Endothelial cell of umbilical vein (primary cell): ENCODE data around the gene FSIP1. TPM values are rescaled to one million over a fixed set of nuclear protein-coding genes. Genes with fewer than 3 reads are reported as not detected.

Source experiments
- BruUV-seq: library from RNA; stranded (reverse); fragments of 400-500 nt; replicated peaks from 2 replicates; lab custom pipeline; 2021; lab: Mats Ljungman, UMichigan
- CTCF ChIA-PET: fragments of 300-600, 350-600 bp; sonication (Branson Sonifier 250); formaldehyde crosslinking; loops from one replicate; lab custom pipeline; 2021; ENCODE audit warnings: antibody characterized with exemption, inconsistent platforms; lab: Charles Lee
- POLR2A ChIA-PET: fragments of 300-600, 350-600 bp; sonication (Branson Sonifier 250); formaldehyde crosslinking; loops from one replicate; lab custom pipeline; 2021; ENCODE audit warnings: antibody characterized with exemption, inconsistent platforms; lab: Charles Lee
- DNase-seq: peaks from one replicate; pipeline ENCODE4 v3.0.0-alpha.2; 2011; ENCODE audit warnings: low read depth, low spot score
- FAIRE-seq: peaks from 2 replicates; lab custom pipeline; 2011; peaks lifted over from hg19 to GRCh38; lab: Jason Lieb, UNC
- H2AFZ ChIP-seq: 2 replicates; pipeline ENCODE4 v1.6.0; 2012; ENCODE audit warnings: low read depth, low read length, control low read depth, inconsistent platforms
- H3K27ac ChIP-seq: 2 replicates; pipeline ENCODE4 v1.5.1; 2011; ENCODE audit warnings: low read depth, mild to moderate bottlenecking, control low read depth, low read length, moderate library complexity; ENCODE audit not compliant: insufficient read depth
- H3K27me3 ChIP-seq, 2 experiments: 2 replicates each; pipeline versions ENCODE4 v1.6.0 to v1.6.1; 2011; ENCODE audit warnings: low read length in 2 of 2, mixed read lengths in 1 of 2; ENCODE audit not compliant: control insufficient read depth in 2 of 2, insufficient read depth in 2 of 2
- H3K36me3 ChIP-seq, 2 experiments: 2 replicates in 1 of 2; 3 replicates in 1 of 2; pipeline ENCODE4 v1.5.1; 2011; ENCODE audit warnings: low read length in 2 of 2, mild to moderate bottlenecking in 1 of 2, moderate library complexity in 1 of 2; ENCODE audit not compliant: control insufficient read depth in 2 of 2, insufficient read depth in 2 of 2; ENCODE audit errors: extremely low read depth in 1 of 2
- H3K4me1 ChIP-seq: 3 replicates; pipeline ENCODE4 v1.5.1; 2011; ENCODE audit warnings: mild to moderate bottlenecking, low read length; ENCODE audit not compliant: control insufficient read depth, insufficient read depth; ENCODE audit errors: extremely low read depth
- H3K4me2 ChIP-seq: 2 replicates; pipeline ENCODE4 v1.6.1; 2011; ENCODE audit warnings: low read length, control low read depth, mixed read lengths; ENCODE audit not compliant: insufficient read depth
- H3K4me3 ChIP-seq, 3 experiments: fragments of 200-600 bp in 1 of 3; sonication (generic), shearing (Covaris generic) in 1 of 3; replicated peaks in 1 of 3; 2 replicates each; pipeline ENCODE4 v1.5.1; 2011 to 2016; ENCODE audit warnings: control low read depth in 3 of 3, low read length in 3 of 3, mild to moderate bottlenecking in 2 of 3, inconsistent platforms in 1 of 3, low read depth in 1 of 3, moderate library complexity in 1 of 3; ENCODE audit not compliant: insufficient read depth in 1 of 3
- H3K79me2 ChIP-seq: 2 replicates; pipeline ENCODE4 v1.6.0; 2012; ENCODE audit warnings: low read length, inconsistent platforms; ENCODE audit not compliant: control insufficient read depth, insufficient read depth
- H3K9ac ChIP-seq: replicated peaks from 2 replicates; pipeline ENCODE3; 2011; ENCODE audit warnings: low read length, control low read depth; ENCODE audit not compliant: insufficient read depth; ENCODE audit errors: extremely low read depth
- H3K9me1 ChIP-seq: replicated peaks from 3 replicates; pipeline ENCODE4 v1.6.0; 2011; ENCODE audit warnings: mild to moderate bottlenecking, low read length; ENCODE audit not compliant: control insufficient read depth, insufficient read depth; ENCODE audit errors: extremely low read depth
- H3K9me3 ChIP-seq: replicated peaks from 2 replicates; pipeline ENCODE4 v1.5.1; 2012; ENCODE audit warnings: low read length, inconsistent platforms; ENCODE audit not compliant: control insufficient read depth, insufficient read depth
- H4K20me1 ChIP-seq: replicated peaks from 2 replicates; pipeline ENCODE3; 2011; ENCODE audit warnings: mild to moderate bottlenecking, low read length; ENCODE audit not compliant: control insufficient read depth, insufficient read depth; ENCODE audit errors: extremely low read depth
- EZH2 ChIP-seq: IDR thresholded peaks from 2 replicates; pipeline ENCODE4 v1.6.1; 2012; ENCODE audit warnings: borderline replicate concordance, low read depth, mild to moderate bottlenecking, moderate library complexity, low read length, inconsistent platforms; ENCODE audit not compliant: severe bottlenecking
- FOS ChIP-seq: IDR thresholded peaks from 2 replicates; pipeline ENCODE4 v1.6.1; 2011; ENCODE audit warnings: mild to moderate bottlenecking, low read length, moderate library complexity, borderline replicate concordance; ENCODE audit not compliant: insufficient read depth
- GATA2 ChIP-seq: IDR thresholded peaks from 2 replicates; pipeline ENCODE4 v1.7.0; 2011; ENCODE audit warnings: low read depth, mild to moderate bottlenecking, moderate library complexity, mixed read lengths, low read length; ENCODE audit not compliant: insufficient read length, insufficient read depth
- JUN ChIP-seq: IDR thresholded peaks from 2 replicates; pipeline ENCODE4 v1.6.1; 2011; ENCODE audit warnings: borderline replicate concordance, low read depth; ENCODE audit not compliant: insufficient read length, insufficient read depth
- MYC ChIP-seq: IDR thresholded peaks from one replicate; pipeline ENCODE4 v1.6.1; 2011; ENCODE audit warnings: mild to moderate bottlenecking, low read depth, low read length
- POLR2A ChIP-seq: IDR thresholded peaks from 2 replicates; pipeline ENCODE4 v1.6.1; 2012; ENCODE audit warnings: low read depth, mild to moderate bottlenecking, control low read depth, low read length
- POLR2AphosphoS5 ChIP-seq: IDR thresholded peaks from 2 replicates; pipeline ENCODE4 v1.6.1; 2012; ENCODE audit warnings: low read depth, mild to moderate bottlenecking, control low read depth, low read length, moderate library complexity; ENCODE audit not compliant: insufficient read depth
- dilution Hi-C: fragments of 300-500 bp; cut with MboI; formaldehyde crosslinking; loops from one replicate; pipeline ENCODE4 v1.15.0; 2019; ENCODE audit warnings: low sequenced_read_pairs; ENCODE audit not compliant: extremely low pct_ligation_motif_present
- intact Hi-C: fragments of 100-400 bp; cut with micrococcal nuclease; formaldehyde crosslinking; loops from one replicate; pipeline ENCODE4 v1.10.0; 2022
- polyA plus RNA-seq, 4 experiments: library from polyadenylated mRNA; depleted of rRNA in 3 of 4; stranded (reverse) in 3 of 4; unstranded in 1 of 4; fragments of >200 nt; gene quantifications; 2 replicates each; pipeline versions ENCODE4 v1.2.1 to v1.2.3, GENCODE V29; 2011 to 2012; ENCODE audit warnings: missing spikeins in 1 of 4
- total RNA-seq: library from RNA; stranded (reverse); gene quantifications from 2 replicates; pipeline ENCODE4 v1.2.3, GENCODE V29; 2021
- TF ChIP-seq, protein P1 (sequence below), 2 donors: IDR thresholded peaks; 1 replicate in 1 of 2; 2 replicates in 1 of 2; pipeline ENCODE4 v1.5.1; 2011; ENCODE audit warnings: low read length in 2 of 2, mild to moderate bottlenecking in 2 of 2, moderate library complexity in 2 of 2, control low read depth in 1 of 2, inconsistent platforms in 1 of 2, low read depth in 1 of 2; ENCODE audit not compliant: insufficient read depth in 1 of 2; ENCODE audit errors: extremely low read depth in 1 of 2
- TF ChIP-seq, protein P2 (sequence below): IDR thresholded peaks from 2 replicates; pipeline ENCODE4 v1.6.1; 2011; ENCODE audit not compliant: insufficient read depth, insufficient read length

Gene FSIP1
- total and polyA plus RNA-seq, 2 donors (not counting 3 experiments of a cell fraction or from before 2014, with no cell fraction given): 0.23 to 1.1 TPM

DNA sequence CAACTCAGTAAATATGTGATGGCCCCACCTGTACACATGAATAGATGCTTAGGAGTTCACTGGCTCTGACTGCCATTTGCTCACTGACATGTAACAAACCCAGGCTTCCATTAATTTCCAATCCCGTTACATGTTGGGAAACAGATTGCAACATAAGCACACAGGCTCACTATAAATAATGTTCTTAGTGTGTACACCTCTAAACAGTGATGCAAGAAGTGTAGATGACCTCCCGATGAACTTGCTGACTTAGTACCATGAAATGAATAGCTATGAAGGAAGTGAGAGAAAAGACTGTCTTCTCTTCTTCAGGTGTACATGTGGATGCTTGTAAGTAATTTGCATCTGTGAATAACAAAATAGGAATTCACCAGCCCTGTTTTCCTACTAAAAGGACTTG is 21.4 kb upstream of the FSIP1 start:
- no peak overlapping the region for H2AFZ ChIP-seq
- dilution Hi-C loops (no loop called here), intact Hi-C loops (loop anchor here (5.0 kb wide), 1 partner anchor 173 kb away; no protein-coding TSS in a partner anchor)
- BruUV-seq: no TSS peak
- no peaks in the 10 kb centered on the region for H3K9me1 ChIP-seq
- no peak overlapping the region for H3K9ac ChIP-seq
- no peak overlapping the region for H3K4me3 ChIP-seq
- no peaks in the 10 kb centered on the region for H3K79me2 ChIP-seq
- H3K4me2 ChIP-seq: no peak overlapping the region
- peaks cover 0 to 3% of the 10 kb centered on the region in 2 experiments for H3K36me3 ChIP-seq
- POLR2A ChIA-PET: no interaction called here
- no peak overlapping the region for H3K27ac ChIP-seq
- H3K4me1 ChIP-seq: no peaks in the 10 kb centered on the region
- TF ChIP-seq, protein P1, sequence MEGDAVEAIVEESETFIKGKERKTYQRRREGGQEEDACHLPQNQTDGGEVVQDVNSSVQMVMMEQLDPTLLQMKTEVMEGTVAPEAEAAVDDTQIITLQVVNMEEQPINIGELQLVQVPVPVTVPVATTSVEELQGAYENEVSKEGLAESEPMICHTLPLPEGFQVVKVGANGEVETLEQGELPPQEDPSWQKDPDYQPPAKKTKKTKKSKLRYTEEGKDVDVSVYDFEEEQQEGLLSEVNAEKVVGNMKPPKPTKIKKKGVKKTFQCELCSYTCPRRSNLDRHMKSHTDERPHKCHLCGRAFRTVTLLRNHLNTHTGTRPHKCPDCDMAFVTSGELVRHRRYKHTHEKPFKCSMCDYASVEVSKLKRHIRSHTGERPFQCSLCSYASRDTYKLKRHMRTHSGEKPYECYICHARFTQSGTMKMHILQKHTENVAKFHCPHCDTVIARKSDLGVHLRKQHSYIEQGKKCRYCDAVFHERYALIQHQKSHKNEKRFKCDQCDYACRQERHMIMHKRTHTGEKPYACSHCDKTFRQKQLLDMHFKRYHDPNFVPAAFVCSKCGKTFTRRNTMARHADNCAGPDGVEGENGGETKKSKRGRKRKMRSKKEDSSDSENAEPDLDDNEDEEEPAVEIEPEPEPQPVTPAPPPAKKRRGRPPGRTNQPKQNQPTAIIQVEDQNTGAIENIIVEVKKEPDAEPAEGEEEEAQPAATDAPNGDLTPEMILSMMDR (IDR thresholded peaks at IDR 0.05; ENCODE audit: extremely low read depth in 1 of 2, insufficient read depth in 1 of 2, low read depth in 1 of 2, low read length in 2 of 2): no peak
- TF ChIP-seq POLR2A (no peak), MYC (no peak), JUN (no peak), EZH2 (no peak), FOS (no peak), GATA2 (no peak), POLR2AphosphoS5 (no peak)
- TF ChIP-seq, protein P2, sequence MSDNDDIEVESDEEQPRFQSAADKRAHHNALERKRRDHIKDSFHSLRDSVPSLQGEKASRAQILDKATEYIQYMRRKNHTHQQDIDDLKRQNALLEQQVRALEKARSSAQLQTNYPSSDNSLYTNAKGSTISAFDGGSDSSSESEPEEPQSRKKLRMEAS: no peak
- FAIRE-seq (no peak), DNase-seq (no peak)
- H3K9me3 ChIP-seq: no peaks in the 10 kb centered on the region
- CTCF ChIA-PET: interaction anchor here (1.0 to 2.3 kb wide), 2 partner anchors 71 to 116 kb away, joined by 3 to 11 read pairs; partner anchors contain the start of gene GPR176
- no peaks in the 10 kb centered on the region for H3K27me3 ChIP-seq
- no peaks in the 10 kb centered on the region for H4K20me1 ChIP-seq
